ENCODE measurements around the gene PSMB5. TPM values are rescaled to one million over a fixed set of nuclear protein-coding genes. Genes with fewer than 3 reads are reported as not detected.
"Not testable (repeated sequence)": the region's sequence is repeated elsewhere in the genome, so short reads cannot be mapped to it uniquely, and the experiment has no call there.

The PSMB5 gene
- total RNA-seq, 1 donor from 2014 or later, result 302 TPM

DNA sequence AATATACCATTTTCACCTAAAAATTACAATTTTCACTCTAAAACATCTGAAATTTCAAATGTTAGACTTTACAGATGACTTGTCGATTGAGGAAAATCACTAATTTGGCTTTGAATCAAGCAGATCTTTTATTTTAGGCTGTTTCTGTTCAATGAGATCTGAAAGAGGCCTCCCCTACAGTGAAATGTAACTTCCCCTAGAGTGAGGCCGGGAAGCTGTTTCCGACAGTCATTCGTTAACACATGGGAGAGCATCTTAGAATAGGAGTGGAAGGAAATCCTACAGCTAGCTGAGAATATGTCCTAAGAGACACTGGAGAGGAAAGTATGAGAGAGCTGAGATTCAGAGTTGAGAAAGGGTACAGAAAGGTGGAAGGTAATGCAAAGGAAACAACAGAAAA lies 19.1 kb downstream of the PSMB5 start:
- DNase-seq (ENCODE audit: low read depth, low spot score), result no peak

DNA sequence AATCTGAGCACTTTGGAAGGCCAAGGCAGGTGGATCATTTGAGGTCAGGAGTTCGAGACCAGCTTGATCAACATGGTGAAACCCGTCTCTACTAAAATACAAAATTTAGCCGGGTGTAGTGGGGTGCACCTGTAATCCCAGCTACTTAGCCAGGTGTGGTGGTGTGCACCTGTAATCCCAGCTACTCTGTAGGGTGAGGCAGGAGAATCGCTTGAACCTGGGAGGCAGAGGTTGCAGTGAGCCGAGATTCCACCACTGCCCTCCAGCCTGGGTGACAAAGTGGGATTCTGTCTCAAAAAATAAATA lies 21.0 kb downstream of the PSMB5 start:
- DNase-seq (ENCODE audit: low read depth, low spot score), result not testable (repeated sequence)

DNA sequence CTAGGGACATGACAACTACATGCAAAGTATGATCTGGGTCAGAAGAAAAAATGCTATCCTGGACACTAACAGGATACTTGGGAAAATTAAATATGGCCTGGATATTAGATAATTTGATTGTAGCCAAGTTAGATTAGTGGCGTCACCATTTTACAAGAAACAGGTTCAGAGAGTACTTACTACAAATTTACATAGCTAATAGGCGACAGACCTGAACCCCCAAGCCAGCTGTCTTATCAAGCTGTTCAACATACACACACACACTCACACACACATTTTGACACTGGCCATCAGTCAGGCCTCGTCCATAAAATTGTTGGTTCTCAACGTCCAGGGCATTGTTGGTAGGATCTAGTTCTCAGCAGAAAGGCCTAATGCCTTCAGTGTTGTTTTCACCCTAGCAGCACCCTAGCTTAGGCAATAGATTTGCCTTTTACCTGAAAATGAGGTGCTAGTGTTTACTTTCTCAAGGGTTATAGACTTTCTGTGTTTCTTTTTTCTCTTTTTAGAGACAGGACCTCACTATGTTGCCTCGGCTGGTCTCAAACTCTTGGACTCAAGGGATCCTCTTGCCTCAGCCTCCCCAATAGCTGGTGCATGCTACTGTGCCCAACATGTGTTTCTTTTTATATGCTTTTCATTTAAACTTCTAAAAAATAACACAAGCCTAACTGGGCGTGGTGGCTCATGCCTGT lies 21.5 kb downstream of the PSMB5 start:
- DNase-seq (ENCODE audit: low read depth, low spot score), result no peak

DNA sequence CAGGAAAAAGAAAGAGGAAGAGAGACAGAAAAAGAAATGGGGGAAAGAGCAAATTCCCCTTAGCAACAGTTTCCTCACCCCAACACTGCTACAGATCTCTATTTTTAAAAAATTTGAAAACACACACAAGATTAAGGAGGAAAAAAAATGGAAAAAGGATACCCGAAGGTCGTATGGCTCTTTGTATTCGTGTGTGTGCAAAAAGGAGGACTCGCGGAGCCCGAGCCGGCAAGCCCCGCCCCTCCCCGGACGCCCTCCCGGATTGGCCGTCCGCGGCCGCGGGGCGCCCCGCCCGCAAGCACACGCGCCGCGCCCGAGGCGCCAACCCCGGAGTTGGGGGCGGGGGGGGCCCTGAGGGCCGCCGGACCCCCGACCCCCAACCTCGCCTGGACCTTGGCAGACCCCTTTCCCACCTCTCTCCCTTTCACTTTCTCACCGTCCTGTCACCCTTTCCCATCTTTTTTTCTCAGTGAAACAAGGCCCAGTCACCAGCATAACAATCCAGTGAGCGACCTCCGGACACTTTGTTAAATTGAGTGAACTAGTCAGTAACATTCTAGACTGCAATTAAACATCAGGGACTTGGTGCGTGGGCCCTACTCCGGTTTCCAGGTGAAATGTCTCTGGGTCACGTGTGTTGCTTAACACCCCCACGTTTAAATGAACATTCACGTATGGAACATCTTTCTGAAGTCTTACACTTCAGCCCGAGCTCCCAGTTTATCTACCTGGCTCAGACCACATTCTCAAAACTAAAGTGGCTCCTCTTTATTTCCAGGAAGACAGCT lies 24.6 kb downstream of the PSMB5 start, which contains the start of gene C14orf93:
Gene C14orf93, minus strand, starts transcription at position 205 of the 788 bp plus-strand sequence. CDS start 11,120 bp downstream, outside the sequence.
- no peak for DNase-seq (ENCODE audit: low read depth, low spot score)

DNA sequence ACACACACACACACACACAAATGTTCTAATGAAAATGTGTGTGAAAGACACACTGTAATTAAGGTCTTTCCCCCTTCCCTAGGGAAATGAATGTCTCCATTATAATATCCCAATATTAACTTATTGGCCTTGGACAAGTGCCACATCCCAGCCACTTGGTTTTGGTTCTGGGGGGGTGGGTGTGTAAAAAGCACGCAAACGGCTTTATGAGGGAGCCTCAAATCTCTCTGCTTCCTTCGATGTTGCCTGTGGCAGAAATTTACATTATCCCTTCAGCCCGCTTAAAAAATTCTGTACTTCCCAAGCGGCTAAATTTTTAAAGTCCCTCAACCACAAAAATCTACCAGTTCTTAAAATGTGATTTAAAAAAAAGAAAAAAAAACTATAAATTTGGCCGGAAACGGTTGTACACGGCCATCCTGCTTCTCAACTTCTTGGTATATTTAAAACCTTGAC lies 25.2 kb downstream of the PSMB5 start:
- no peak for DNase-seq (ENCODE audit: low read depth, low spot score)

DNA sequence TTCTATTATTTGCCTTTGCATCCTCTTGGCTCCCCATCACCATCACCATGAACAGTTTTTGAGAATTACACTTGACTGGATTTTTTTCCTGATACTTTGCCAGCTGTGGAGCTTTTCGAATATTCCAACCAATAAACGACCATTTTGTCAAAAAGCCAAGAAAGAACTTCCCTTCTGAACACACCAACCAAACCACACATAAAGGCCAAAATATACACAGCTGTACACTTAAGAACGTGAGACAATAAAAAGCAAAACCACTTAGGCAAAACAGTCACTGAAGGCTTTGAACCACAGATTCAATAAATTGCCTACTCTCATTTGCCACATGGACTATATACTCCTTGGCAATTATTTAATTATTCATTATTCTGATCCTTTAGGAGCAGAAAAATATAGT lies 25.9 kb downstream of the PSMB5 start:
- DNase-seq (ENCODE audit: low read depth, low spot score), result no peak

DNA sequence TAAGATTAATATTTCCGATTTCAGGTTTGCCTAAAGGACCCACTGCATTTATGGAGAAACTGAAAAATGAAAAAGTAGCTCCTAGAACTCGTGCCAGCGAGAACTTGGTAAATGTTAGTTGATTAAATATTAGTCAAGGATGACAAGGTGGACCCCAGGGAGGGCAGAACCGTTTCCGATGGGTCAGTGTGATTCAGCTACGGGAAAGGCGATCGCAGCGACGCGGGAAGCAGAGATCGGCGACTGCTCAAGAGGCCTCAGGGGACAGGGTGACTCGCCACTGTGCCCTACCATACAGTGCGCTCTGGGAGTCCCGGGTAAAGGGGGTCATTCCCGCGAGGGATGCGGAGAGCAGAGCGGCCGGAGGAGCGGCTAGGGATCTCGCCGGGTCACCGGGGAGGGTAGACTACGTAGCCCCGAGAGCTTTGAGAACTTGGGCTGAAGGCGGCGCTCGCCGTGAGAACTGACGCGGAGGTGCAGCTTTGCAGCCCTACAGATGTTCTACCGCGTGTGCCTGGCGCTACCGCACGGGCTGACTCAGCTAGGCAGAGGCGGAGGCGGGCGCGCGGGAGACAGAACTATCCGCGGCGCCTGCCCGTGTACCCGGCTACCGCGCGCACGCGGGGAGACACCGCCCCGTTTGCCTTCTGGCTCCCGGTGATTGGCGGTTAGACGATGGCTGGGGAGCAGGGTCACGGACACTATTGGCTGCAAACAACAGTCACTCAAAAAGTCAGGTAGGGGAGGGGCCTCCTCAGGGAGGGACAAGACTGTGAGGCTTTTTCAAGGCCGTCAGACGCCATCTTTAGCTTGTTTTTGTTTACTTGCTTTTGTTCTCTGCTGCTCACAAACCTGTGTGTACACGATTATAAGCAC lies 27.9 kb downstream of the PSMB5 start:
- peak; percentile 90 for DNase-seq (ENCODE audit: low read depth, low spot score)

DNA sequence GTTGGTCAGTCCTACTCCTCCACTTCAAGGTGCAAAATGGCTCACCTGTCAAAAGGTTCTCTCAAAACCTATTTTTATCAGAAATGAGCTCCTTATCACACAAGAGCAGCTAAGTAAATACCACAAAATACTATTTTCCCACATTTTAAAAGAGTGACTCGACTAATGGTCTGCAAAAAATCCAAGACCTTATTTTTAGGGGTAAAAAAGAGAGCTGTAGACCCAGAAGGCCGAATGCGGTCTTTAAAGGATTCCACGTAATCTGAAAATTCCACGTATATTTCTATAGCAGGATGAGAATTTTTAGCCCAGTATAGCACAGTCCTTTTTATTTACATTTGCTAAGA lies 28.5 kb downstream of the PSMB5 start:
- DNase-seq (ENCODE audit: low read depth, low spot score), result no peak

DNA sequence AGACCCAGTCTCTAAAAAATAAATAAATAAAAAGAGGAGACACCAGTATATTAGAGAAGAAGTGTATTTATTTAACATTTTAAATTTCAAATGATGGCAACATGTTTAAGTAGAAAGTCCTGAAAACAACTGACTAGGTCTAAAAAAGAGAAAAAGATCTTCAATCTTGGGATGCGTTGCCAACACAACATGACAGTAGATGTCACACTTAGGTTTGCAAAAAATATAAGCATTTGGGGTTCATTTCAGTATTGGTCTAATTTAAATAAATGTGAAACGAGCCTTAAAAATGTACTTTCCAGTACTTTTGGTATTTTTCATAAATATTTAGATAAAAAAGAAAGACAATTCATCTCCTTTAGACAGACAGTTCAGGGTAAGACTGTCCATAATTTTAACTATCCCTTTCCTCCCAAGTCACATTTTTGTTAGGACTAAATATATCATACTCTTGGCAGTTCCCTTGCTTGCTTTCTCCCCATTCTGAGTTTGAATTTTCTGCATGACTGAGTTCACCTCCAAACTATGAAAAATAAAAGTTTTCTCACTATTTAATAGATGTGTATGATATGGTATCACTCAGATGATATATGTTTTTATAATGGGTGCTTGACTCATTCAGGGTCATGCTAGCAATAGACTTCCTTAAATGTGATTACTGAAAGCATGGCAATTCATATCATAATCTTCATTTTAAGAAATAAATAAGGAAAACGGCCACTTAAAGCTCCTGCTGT lies 29.1 kb downstream of the PSMB5 start:
- DNase-seq (ENCODE audit: low read depth, low spot score), result no peak

DNA sequence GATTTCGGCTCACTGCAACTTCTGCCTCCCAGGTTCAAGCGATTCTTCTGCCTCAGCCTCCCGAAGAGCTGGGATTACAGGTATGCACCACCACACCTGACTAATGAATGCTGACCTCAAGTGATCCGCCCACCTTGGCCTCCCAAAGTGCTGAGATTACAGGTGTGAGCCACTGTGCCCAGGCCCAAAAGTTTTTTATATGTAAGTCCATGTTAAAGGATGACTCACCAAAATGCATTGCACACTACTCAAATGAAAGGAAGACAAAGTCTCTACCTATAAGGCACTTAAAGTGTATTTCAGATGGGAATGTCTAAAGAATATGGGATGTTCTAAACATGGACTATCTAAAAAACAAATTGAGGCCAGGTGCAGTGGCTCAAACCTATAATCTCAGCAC lies 30.4 kb downstream of the PSMB5 start:
- DNase-seq (ENCODE audit: low read depth, low spot score), result not testable (repeated sequence)

DNA sequence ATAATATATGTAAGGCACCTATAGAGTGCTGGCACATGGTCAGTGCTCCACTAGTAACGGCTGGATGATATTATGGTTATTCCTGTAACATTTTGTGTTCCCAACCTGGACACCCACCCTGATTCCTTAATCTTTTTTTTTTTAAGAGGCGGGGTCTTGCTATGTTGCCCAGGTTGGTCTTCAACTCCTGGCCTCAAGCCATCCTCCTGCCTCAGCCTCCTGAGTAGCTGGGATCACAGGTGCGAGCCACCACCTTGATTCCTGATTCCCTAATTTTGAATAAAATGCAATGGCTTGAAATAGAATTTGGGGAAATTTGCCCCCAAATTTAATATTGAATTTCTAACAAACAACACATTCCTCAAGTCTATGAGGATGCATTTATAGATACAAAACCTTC lies 32.1 kb downstream of the PSMB5 start:
- DNase-seq (ENCODE audit: low read depth, low spot score), result no peak

DNA sequence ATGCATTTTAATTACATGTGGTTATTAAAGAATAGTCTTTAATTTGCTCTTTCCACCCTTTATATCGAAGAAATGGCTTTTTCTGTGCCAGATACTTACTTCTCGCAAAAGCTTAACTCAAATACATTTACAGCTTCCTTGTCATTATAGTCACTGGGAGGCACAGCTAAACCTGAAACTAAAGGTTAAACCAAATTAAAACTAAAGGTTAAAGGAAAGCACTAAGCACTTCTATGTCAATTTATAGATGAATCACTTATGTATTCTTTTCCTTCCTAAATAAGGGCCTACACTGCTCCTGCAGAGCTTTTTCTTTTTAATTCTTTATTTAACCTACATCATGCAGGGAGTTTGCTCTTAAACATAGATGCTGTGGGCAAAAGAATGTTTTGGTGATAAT lies 33.8 kb downstream of the PSMB5 start:
- no peak for DNase-seq (ENCODE audit: low read depth, low spot score)

DNA sequence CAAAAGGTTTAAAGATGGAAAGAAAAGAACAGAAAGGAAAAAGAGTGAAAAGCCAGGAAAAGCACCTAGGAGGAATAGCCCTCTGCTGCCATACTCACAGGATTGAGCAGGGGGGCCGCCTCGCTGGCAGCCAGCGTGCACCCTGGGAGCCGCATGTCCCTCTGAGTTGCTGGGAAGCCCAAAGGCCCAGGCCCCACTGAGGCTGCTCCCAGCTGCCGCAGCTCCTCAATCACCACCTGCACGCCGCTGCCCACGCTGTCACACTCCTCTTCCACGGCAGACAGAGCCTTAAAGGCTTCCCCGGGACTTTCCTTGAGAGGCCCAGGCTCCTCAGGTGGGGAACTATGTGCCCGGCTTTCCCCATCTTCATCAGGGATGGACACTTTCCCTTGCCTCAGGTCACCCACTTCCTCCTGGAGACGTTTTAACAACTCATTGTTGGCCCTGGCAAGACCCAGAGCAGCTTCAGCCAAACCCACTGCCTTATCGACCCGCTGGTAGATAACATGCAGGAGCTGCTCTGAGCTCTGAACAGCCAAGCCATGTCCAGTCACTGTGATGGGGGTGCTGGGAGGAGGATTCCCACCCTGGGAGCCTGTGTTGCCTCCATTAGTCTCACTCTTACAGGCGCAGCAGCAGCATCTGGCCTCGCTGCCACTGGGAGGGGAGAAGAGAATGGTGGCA lies 36.2 kb downstream of the PSMB5 start:
- DNase-seq (ENCODE audit: low read depth, low spot score), result no peak

DNA sequence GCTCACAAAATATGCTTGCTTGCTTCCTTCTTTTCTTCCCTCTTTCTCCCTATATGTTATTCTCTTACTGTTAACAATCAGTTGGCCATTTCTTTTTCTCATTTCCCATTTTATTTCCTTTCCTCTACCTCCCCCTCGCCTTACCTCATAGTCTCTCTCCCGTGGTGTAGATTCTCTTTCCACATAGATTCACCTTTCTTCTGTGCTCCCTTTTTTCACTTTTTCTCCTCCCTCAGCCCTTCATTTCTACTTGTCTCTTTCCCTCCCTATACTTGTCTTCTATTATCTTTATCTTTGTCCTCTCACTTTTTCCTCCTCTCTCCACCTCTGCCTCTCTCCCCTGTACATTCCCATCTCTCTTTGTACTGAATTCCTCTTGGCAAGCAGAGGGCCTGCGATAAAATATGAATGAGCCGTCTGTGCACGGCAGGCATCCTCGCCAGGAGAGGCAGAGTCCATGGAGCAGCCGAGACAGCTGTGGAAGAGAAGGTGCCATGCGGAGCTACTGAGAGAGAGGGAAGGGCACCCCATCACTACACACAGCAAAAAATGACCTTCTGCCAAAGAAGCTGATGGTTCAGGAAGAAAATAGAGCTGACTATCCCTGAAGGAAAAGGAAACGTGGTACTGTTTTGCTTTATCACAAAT lies 36.9 kb downstream of the PSMB5 start:
- DNase-seq (ENCODE audit: low read depth, low spot score), result no peak

DNA sequence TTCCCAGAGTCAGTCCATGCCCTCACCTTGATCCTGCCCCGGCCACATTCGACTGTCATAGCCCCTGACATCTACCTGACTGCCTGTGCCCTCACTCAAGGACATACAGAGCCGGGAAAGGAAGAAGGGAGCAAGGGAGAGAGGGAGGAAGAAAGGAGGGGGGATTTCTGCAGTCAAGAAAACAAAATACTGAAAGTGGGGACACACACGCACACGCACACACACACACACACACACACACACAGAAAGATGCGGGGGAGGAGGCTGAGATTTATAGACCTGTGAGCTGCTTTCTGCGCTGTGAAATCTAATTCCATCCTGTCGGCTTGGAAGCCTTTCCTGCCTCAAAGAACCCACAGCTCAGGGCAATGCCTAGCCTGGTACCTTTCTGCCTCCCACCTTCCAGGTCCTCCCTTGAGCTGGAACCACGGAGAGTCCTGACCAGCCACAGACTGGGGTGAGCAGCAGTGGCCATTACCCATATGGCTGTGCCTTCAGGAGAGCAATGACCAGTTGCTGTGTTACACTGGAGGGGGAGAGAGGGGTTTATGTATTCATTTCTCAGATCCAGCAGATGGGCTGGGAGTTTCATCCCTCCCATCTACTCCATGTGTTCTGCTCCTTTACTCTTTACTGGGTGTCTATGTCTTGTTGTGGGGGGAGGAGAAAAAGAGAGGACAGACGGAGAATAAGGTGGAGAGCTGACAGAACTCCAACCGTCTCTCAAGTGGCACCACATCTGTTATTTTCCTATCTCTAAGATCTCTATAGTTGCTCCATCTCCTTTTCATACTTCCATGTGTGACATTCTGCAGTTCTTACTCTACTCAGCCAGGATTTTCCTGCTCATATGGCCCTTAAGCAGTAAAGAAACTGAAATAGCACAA lies 37.7 kb downstream of the PSMB5 start:
- DNase-seq (ENCODE audit: low read depth, low spot score), result no peak

DNA sequence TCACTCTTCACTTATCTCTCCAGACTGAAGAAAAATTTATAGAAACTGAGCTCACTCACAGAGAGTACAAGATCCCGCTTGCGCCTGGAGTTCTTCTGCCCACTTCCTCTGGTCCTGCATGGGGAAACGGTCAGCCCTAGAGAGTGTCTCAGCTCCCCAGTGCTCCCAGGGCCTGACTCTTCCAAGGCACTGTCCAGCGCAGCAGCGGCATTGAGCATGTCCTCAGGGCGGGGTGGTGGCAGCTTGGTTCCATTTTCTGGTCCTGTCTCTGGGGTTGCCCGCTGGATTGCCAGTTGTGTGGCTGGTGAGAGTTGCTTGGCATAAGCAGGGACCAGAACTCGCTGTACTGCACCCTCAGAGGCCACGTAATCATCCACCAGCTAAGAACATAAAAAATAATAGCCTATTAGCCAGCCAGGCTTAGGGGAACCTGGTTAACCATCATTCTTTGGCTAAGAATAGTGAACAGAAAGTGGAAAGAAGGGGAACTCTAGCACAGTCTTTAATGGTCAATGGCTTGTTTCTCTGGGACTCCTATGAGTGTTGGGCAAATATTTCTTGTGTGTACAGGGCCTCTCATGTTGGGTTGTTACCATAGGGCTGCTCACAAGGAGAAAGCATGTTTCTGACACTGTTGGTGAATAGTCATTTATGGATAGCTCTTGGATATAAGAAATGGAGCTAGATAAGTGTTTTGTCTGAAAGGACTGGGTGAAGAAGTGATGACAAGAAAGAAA lies 38.6 kb downstream of the PSMB5 start:
- DNase-seq (ENCODE audit: low read depth, low spot score), result no peak

DNA sequence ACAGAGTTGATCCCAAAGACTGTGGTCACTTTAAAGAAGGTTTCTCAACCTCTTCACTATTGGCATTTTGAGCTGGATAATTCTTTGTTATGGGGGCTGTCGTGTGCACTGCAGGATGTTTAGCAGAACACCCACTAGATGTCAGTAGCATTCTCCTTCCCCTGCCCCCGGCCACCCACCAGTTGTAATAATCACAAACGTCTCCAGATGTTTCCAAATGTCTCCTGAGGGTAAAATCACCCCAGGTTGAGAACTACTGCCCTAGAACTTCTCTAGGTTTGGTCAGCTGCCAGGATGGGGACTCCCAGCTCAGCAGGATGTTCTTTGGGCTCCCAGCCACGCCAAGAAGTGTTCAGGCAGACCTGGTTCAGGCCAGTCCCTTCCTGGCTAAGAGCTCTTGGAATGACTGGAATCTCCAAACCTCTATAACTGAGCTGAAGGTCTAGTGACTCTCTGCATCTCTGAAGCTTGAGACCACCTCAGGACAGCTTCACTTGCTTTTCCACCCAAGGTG lies 39.9 kb downstream of the PSMB5 start:
- no peak for DNase-seq (ENCODE audit: low read depth, low spot score)

DNA sequence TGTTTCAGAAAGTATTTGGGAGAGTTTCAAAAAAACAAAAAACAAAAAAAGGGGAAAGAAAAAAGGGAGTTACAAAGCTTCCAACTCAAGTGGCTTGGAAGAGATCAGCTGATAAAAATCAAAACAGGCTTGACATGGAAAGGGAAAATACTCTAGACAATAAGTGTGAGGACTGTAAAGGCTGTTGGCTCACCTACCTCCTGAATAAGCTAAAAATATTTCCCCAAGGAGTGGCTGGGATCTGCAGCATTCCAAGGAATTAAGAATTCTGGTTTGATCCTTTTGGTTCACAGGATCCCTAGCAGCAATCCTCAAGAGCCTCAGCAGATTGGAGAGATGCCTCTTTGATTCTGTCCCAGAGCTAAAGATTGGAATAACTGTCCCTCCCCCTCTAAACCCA lies 41.2 kb downstream of the PSMB5 start:
- DNase-seq (ENCODE audit: low read depth, low spot score), result no peak
